Measurements from ENCODE around the gene ACMSD.
A peak's percentile ranks its signal among the peaks of the same experiment; 100 is the strongest.

Gene ACMSD

GRCh38 chr2:134910763-134911399 is 72.5 kb downstream of the ACMSD start:
- no peak for FAIRE-seq

GRCh38 chr2:134911400-134911785 is 73.0 kb downstream of the ACMSD start:
- no peak for FAIRE-seq

- FAIRE-seq: no peak
These were observed 73.9 kb downstream of the ACMSD start for GRCh38 chr2:134912361-134912760.

- FAIRE-seq: no peak
These were observed 79.0 kb downstream of the ACMSD start for GRCh38 chr2:134917360-134917865.

GRCh38 chr2:134917888-134918525 is 79.6 kb downstream of the ACMSD start:
- peak; percentile 97 for FAIRE-seq

GRCh38 chr2:134918526-134919340 is 80.3 kb downstream of the ACMSD start, which contains the start of gene CCNT2:
CCNT2 (plus strand) TSS chr2:134918822; CDS start chr2:134918855, 33 bp downstream.
- FAIRE-seq: no peak

- FAIRE-seq: peak; percentile 21
These were observed 81.2 kb downstream of the ACMSD start for GRCh38 chr2:134919341-134920210.

GRCh38 chr2:134924912-134925311 is 86.5 kb downstream of the ACMSD start:
- no peak for FAIRE-seq

- no peak for FAIRE-seq
These were observed 88.0 kb downstream of the ACMSD start for GRCh38 chr2:134926231-134926931.

GRCh38 chr2:134927195-134927594 is 88.8 kb downstream of the ACMSD start:
- FAIRE-seq: no peak

- FAIRE-seq: no peak
These were observed 94.6 kb downstream of the ACMSD start for GRCh38 chr2:134932864-134933526.

- FAIRE-seq: no peak
These were observed 95.3 kb downstream of the ACMSD start for GRCh38 chr2:134933732-134934131.

GRCh38 chr2:134934150-134934549 is 95.7 kb downstream of the ACMSD start:
- no peak for FAIRE-seq

- FAIRE-seq: no peak
These were observed 96.2 kb downstream of the ACMSD start for GRCh38 chr2:134934641-134935040.

GRCh38 chr2:134936691-134937090 is 98.3 kb downstream of the ACMSD start:
- FAIRE-seq: no peak

- FAIRE-seq: peak; percentile 71
These were observed 105.1 kb downstream of the ACMSD start for GRCh38 chr2:134943540-134943939.

- no peak for FAIRE-seq
These were observed 106.6 kb downstream of the ACMSD start for GRCh38 chr2:134944975-134945374.

GRCh38 chr2:134946073-134946472 is 107.7 kb downstream of the ACMSD start:
- no peak for FAIRE-seq

GRCh38 chr2:134949981-134950708 is 111.7 kb downstream of the ACMSD start:
- FAIRE-seq: no peak

GRCh38 chr2:134950886-134951285 is 112.5 kb downstream of the ACMSD start:
- peak; percentile 33 for FAIRE-seq
